Measurements from ENCODE around the gene VSIG4. TPM values are rescaled to one million over a fixed set of nuclear protein-coding genes. Genes with fewer than 3 reads are reported as not detected.

Gene VSIG4
- total RNA-seq, 4 donors from 2014 or later, result 29.4 to 84.3 (median 34.0) TPM

DNA sequence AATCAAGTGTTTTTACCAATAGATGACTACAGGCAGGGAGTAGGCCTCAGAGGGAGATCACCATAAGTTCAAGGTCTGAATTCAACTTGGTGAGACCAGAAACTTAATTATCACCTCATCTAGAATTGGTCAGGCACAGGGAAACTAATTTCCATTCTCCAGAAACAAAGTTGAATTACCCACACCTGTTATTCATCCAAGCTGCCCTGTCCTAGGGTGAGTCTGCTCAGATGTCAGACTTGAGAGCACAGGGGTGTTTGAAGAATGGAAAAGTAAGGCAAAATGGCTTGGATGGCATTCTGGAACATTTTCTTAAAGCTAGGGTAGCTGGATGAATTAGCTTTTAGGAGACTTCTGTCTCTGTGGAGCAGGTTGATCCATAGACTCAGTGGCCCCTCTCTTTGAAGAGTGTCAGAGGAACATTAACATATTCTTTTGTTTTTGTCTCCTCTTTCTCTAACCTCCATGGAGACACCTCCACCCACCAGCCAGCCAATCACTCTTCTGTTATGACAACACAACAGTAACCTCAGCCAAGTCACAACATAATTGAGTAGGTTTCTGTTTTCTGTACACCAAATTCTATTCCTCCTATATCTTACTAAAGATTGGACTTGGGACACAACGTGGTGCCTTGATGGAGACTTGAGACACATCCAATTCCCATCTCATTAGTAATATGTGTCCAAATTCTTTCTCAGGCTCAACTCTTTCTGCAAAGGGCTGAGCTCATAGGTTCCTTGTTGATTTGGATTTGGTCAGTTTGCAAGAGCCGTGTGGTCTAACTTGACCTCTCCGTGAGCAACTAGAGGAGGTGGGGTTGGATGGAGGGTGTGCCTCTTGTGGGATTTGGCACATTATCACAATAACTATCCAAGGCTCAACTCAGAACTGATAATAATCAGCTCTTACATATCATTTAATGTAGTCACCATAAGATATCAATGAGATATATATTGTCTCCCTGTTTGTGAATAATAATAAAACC, 45.1 kb downstream of the VSIG4 start:
- Histone ChIP-seq H3K27me3 (no peaks in the 10 kb centered on the region), H3K27ac (no peak overlapping the region), H3K9me3 (no peaks in the 10 kb centered on the region), H3K36me3 (no peaks in the 10 kb centered on the region), H3K4me1 (no peaks in the 10 kb centered on the region), H3K4me3 (replicated peaks in 1 of 3) (no peak overlapping the region)
- 78 to 82% methylated on average over 3 of the region's 3 CpGs for WGBS, 2 donors
- intact Hi-C loops (cut with DNase I), result loop anchor here (5.0 kb wide), 1 partner anchor 48 kb away; no protein-coding TSS in a partner anchor
- no peak for DNase-seq
- TF ChIP-seq, protein P1, sequence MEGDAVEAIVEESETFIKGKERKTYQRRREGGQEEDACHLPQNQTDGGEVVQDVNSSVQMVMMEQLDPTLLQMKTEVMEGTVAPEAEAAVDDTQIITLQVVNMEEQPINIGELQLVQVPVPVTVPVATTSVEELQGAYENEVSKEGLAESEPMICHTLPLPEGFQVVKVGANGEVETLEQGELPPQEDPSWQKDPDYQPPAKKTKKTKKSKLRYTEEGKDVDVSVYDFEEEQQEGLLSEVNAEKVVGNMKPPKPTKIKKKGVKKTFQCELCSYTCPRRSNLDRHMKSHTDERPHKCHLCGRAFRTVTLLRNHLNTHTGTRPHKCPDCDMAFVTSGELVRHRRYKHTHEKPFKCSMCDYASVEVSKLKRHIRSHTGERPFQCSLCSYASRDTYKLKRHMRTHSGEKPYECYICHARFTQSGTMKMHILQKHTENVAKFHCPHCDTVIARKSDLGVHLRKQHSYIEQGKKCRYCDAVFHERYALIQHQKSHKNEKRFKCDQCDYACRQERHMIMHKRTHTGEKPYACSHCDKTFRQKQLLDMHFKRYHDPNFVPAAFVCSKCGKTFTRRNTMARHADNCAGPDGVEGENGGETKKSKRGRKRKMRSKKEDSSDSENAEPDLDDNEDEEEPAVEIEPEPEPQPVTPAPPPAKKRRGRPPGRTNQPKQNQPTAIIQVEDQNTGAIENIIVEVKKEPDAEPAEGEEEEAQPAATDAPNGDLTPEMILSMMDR (IDR thresholded peaks at IDR 0.05), result no peak
- TF ChIP-seq POLR2A (IDR thresholded peaks at IDR 0.05), result no peak

- WGBS, 2 donors, result 44 to 50% methylated on average over 1 to 2 of the region's 2 CpGs
- no peak for DNase-seq
These were observed 45.9 kb downstream of the VSIG4 start for GRCh38 chrX:65993915-65994460.

DNA sequence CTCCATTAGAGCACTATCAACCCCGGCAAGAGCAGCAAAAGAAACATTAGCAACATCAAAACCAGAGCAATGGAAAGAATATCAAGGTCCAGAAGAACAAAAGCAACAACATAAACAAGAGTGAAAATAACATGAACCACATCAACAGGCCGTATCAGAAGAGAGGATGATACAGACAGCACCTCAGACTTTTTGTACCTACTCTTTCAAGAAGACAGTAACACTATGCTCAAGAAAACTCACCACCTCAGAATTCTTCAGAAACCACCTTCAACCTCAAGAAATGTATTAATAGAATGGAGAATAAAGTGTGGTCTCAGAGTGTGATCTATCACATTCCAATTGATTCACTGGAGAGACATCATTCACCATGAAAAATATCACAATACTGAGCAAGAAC, 46.5 kb downstream of the VSIG4 start:
- Histone ChIP-seq H3K27ac (no peak overlapping the region), H3K36me3 (no peaks in the 10 kb centered on the region), H3K27me3 (no peaks in the 10 kb centered on the region), H3K9me3 (no peaks in the 10 kb centered on the region), H3K4me3 (replicated peaks in 1 of 3) (no peak overlapping the region), H3K4me1 (no peaks in the 10 kb centered on the region)
- 82 to 100% methylated on average over 2 of the region's 2 CpGs for WGBS, 2 donors
- DNase-seq, result no peak
- TF ChIP-seq, protein P1 (IDR thresholded peaks at IDR 0.05), result no peak
- TF ChIP-seq POLR2A (IDR thresholded peaks at IDR 0.05), result no peak
- intact Hi-C loops (cut with DNase I), result no loop called here

More at GRCh38 chrX:65993915-65994460, 45.9 kb downstream of the VSIG4 start:
- H3K4me3 ChIP-seq (replicated peaks in 1 of 3), result no peak overlapping the region
- H3K27ac ChIP-seq, result no peak overlapping the region
- no peak for TF ChIP-seq POLR2A (IDR thresholded peaks at IDR 0.05)
- TF ChIP-seq, protein P1 (IDR thresholded peaks at IDR 0.05), result no peak
- no peaks in the 10 kb centered on the region for H3K36me3 ChIP-seq
- no peaks in the 10 kb centered on the region for H3K27me3 ChIP-seq
- intact Hi-C loops (cut with DNase I), result no loop called here
- H3K9me3 ChIP-seq, result no peaks in the 10 kb centered on the region
- H3K4me1 ChIP-seq, result no peaks in the 10 kb centered on the region

GRCh38 chrX:65990702-65991101, 49.2 kb downstream of the VSIG4 start:
- Histone ChIP-seq H3K9me3 (no peaks in the 10 kb centered on the region), H3K36me3 (no peaks in the 10 kb centered on the region), H3K4me3 (replicated peaks in 1 of 3) (no peak overlapping the region), H3K4me1 (no peaks in the 10 kb centered on the region), H3K27ac (no peak overlapping the region), H3K27me3 (no peaks in the 10 kb centered on the region)
- DNase-seq, result no peak
- TF ChIP-seq, protein P1 (IDR thresholded peaks at IDR 0.05), result no peak
- TF ChIP-seq POLR2A (IDR thresholded peaks at IDR 0.05), result no peak
- intact Hi-C loops (cut with DNase I), result no loop called here

- Histone ChIP-seq H3K4me1 (no peaks in the 10 kb centered on the region), H3K27me3 (no peaks in the 10 kb centered on the region), H3K4me3 (replicated peaks in 1 of 3) (no peak overlapping the region), H3K27ac (no peak overlapping the region), H3K9me3 (no peaks in the 10 kb centered on the region), H3K36me3 (no peaks in the 10 kb centered on the region)
- WGBS, 2 donors, result 27 to 62% methylated on average over 3 of the region's 3 CpGs
- DNase-seq, result no peak
- TF ChIP-seq, protein P1 (IDR thresholded peaks at IDR 0.05), result no peak
- TF ChIP-seq POLR2A (IDR thresholded peaks at IDR 0.05), result no peak
- intact Hi-C loops (cut with DNase I), result loop anchor here (2.0 kb wide), 1 partner anchor 405 kb away; no protein-coding TSS in a partner anchor
These were observed 52.1 kb downstream of the VSIG4 start for GRCh38 chrX:65987811-65988210.

Data from thyroid gland (tissue), 4 donors.